Astrocyte (in vitro differentiated cells and primary cell): ENCODE results near the gene GLRA1.

Source experiments
- CTCF ChIP-seq: IDR thresholded peaks from 2 replicates; pipeline ENCODE4 v1.5.1; 2011; ENCODE audit warnings: low read depth, mild to moderate bottlenecking, inconsistent platforms, low read length, moderate library complexity; ENCODE audit not compliant: insufficient read depth
- EZH2 ChIP-seq: IDR thresholded peaks from 2 replicates; pipeline ENCODE4 v1.6.1; 2012; ENCODE audit warnings: mild to moderate bottlenecking, low read length, inconsistent platforms; ENCODE audit not compliant: insufficient read depth

- no peak for TF ChIP-seq EZH2
- TF ChIP-seq CTCF: no peak
Measured at GRCh38 chr5:151949113-151949512, 24.5 kb upstream of the GLRA1 start.
